IMR-90 (cell line): ENCODE data around the gene MBTPS1.

Experiments used
- CEBPB ChIP-seq: IDR thresholded peaks from 2 replicates; pipeline ENCODE4 v1.6.1; 2012; ENCODE audit warnings: low read depth, low read length, improper control_type of control experiment
- CHD1 ChIP-seq: IDR thresholded peaks from 2 replicates; pipeline ENCODE4 v1.6.1; 2012; ENCODE audit warnings: low read depth, low read length, improper control_type of control experiment
- CTCF ChIP-seq: conservative IDR thresholded peaks from 2 replicates; pipeline ENCODE4 v1.5.1; 2012; ENCODE audit warnings: mild to moderate bottlenecking, low read depth, low read length, improper control_type of control experiment
- ELK1 ChIP-seq: fragments of 150-350 bp; IDR thresholded peaks from 2 replicates; pipeline ENCODE4 v1.6.1; 2016; ENCODE audit warnings: low read depth, mild to moderate bottlenecking, low read length, moderate library complexity, borderline replicate concordance
- FOS ChIP-seq: fragments of 150-350 bp; IDR thresholded peaks from 2 replicates; pipeline ENCODE4 v1.6.1; 2016; ENCODE audit warnings: low read depth, low read length
- MAFK ChIP-seq: IDR thresholded peaks from 2 replicates; pipeline ENCODE4 v1.6.1; 2012; ENCODE audit warnings: low read depth, low read length, improper control_type of control experiment
- POLR2A ChIP-seq: IDR thresholded peaks from 2 replicates; pipeline ENCODE4 v1.6.1; 2012; ENCODE audit warnings: mild to moderate bottlenecking, low read depth, low read length
- RCOR1 ChIP-seq: IDR thresholded peaks from 2 replicates; pipeline ENCODE4 v1.6.1; 2012; ENCODE audit warnings: mild to moderate bottlenecking, low read length, improper control_type of control experiment; ENCODE audit not compliant: insufficient replicate concordance
- USF2 ChIP-seq: fragments of 150-350 bp; IDR thresholded peaks from 2 replicates; pipeline ENCODE4 v1.6.1; 2017; ENCODE audit warnings: mild to moderate bottlenecking, antibody characterized with exemption, low read length, low read depth

GRCh38 chr16:84007520-84007919 lies 109.2 kb downstream of the MBTPS1 start:
- TF ChIP-seq CTCF (no peak), POLR2A (no peak), ELK1 (no peak), FOS (no peak), MAFK (no peak), CEBPB (no peak), CHD1 (no peak), RCOR1 (no peak), USF2 (no peak)
